ENCODE results near the gene COLEC11.
"Not testable (repeated sequence)": the region's sequence is repeated elsewhere in the genome, so short reads cannot be mapped to it uniquely, and the experiment has no call there.

COLEC11 gene

DNA sequence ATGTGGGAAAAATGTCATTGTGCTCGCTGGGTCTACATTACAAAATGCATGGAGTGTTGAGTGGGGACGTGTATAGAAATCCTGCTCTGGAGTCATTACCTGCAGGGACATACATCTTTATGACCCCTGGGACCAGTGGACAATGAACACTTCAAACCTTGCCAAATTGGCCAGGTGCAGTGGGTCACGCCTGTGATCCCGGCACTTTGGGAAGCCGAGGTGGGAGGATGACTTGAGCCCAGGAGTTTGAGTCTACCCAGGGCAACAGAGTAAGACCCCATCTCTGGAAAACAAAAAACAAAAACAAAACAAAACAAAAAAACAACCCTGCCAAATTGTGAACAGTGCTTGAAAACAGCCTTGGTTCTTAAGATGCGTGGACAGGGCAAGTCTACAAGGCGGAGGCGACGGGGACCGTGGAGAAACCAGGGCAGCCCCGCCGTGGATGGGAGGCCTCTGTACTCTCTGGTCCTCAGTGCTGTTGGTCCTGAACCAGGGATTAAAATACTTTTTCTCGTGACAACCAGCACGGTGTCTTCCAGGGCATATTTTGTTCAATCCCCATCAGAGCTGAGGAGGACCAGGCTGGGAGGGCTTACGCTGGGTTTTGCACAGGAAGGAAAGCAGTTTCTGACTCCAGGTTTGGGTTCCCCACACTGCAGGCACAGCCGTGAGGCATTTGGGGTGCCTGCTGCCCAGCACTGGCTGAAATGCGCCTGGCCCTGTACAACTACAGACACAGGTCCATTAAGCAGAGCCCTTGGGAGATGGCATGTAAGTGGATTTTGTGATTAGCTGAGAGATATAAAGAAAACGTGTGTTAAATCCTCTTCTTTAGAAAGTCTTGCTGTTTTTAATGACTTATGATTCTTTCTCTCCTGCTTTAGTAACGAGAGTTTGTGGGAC is 13.7 kb downstream of the COLEC11 start:
- Histone ChIP-seq H3K9ac (ENCODE audit: low read depth, low read length) (no peak overlapping the region), H3K27ac (ENCODE audit: low read depth, low read length) (no peak overlapping the region), H3K27me3 (ENCODE audit: control insufficient read depth, insufficient read depth, low read length) (no peaks in the 10 kb centered on the region), H3K9me3 (ENCODE audit: control insufficient read depth, insufficient read depth, low read length) (no peaks in the 10 kb centered on the region; the same call in 1 of the 2 replicates), H3K36me3 (ENCODE audit: control insufficient read depth, insufficient read depth, low read length) (no peaks in the 10 kb centered on the region), H3K4me3 (ENCODE audit: low read depth, low read length) (no peak overlapping the region), H3K4me1 (ENCODE audit: control insufficient read depth, insufficient read depth, low read length) (no peaks in the 10 kb centered on the region)

DNA sequence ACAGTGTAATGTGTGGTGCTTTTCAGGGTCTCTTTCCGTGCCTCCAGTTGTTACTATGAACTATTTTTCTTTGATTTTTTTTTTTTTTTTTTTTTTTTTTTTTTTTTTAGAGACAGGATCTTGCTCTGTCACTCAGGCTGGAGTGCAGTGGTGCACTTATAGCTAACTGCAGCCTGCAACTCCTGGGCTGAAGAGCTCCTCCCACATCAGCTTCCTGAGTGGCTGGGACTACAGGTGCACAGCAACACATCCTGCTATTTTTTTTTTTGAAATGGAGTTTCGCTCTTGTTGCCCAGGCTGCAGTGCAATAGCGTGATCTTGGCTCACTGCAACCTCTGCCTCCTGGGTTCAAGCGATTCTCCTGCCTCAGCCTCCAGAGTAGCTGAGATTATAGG is 14.4 kb downstream of the COLEC11 start:
- H3K27ac ChIP-seq (ENCODE audit: low read depth, low read length) = not testable (repeated sequence)

DNA sequence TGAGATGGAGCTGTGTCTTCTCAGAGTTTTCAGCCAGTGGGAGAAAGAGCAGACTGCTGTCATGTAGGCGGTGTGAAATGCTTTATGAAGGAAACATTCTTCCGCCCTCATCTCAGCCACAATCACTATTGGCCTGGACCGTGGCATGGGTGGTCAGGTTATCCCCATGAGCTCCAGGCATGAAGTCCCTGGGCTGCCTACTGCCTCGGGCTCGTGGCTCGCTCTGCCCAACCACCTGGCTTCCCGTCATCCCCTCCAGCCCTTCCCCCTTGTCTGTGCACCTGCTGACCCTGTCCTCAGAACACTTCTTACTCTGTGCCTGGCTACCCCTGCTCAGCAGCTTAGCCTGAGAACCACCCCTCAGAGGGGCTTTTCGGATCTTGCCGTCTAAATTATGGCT is 15.5 kb downstream of the COLEC11 start:
- H3K36me3 ChIP-seq (ENCODE audit: control insufficient read depth, insufficient read depth, low read length) = no peaks in the 10 kb centered on the region
- no peaks in the 10 kb centered on the region; the same call in 1 of the 2 replicates for H3K9me3 ChIP-seq (ENCODE audit: control insufficient read depth, insufficient read depth, low read length)
- H3K4me3 ChIP-seq (ENCODE audit: low read depth, low read length) = no peak overlapping the region
- no peak overlapping the region for H3K27ac ChIP-seq (ENCODE audit: low read depth, low read length)
- H3K4me1 ChIP-seq (ENCODE audit: control insufficient read depth, insufficient read depth, low read length) = no peaks in the 10 kb centered on the region
- no peaks in the 10 kb centered on the region for H3K27me3 ChIP-seq (ENCODE audit: control insufficient read depth, insufficient read depth, low read length)
- no peak overlapping the region for H3K9ac ChIP-seq (ENCODE audit: low read depth, low read length)

More for the DNA sequence above, 14.4 kb downstream of the COLEC11 start:
- not testable (repeated sequence) for H3K4me3 ChIP-seq (ENCODE audit: low read depth, low read length); H3K4me1 ChIP-seq (ENCODE audit: control insufficient read depth, insufficient read depth, low read length); H3K27me3 ChIP-seq (ENCODE audit: control insufficient read depth, insufficient read depth, low read length); H3K9ac ChIP-seq (ENCODE audit: low read depth, low read length); H3K36me3 ChIP-seq (ENCODE audit: control insufficient read depth, insufficient read depth, low read length); H3K9me3 ChIP-seq (ENCODE audit: control insufficient read depth, insufficient read depth, low read length)

DNA sequence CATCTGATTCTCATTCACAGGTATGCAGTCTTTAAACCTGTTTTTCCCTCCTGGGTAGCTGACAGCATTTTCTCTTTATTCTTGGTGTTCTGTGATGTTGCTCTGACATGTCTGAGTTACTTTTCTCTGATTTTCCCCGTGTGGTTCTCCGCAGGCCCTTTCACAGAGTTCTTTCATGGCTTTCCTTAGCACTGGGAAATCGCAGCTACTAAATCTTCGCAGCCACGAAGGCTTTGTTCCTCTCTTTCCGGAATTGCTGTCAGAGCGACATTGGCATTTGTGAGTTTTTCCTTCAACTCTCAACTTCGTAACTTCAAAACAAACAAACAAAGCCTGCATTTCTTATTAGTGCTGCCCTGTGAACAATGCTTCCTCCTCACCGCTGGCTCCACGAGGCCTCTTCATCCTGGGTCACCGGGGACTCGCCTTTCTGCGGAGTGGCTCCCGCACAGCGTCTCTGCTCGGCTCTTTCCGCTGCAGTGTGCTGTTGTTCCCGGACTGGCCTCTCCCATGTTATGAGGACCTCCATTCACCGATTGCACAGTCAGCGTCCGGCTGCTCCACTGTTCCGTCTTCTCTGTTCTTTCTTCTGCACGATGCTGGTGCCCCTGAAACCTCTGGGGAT is 16.1 kb downstream of the COLEC11 start:
- Histone ChIP-seq H3K27ac (ENCODE audit: low read depth, low read length) (no peak overlapping the region), H3K27me3 (ENCODE audit: control insufficient read depth, insufficient read depth, low read length) (no peaks in the 10 kb centered on the region), H3K36me3 (ENCODE audit: control insufficient read depth, insufficient read depth, low read length) (no peaks in the 10 kb centered on the region), H3K9me3 (ENCODE audit: control insufficient read depth, insufficient read depth, low read length) (no peaks in the 10 kb centered on the region; the same call in 1 of the 2 replicates), H3K4me3 (ENCODE audit: low read depth, low read length) (no peak overlapping the region), H3K4me1 (ENCODE audit: control insufficient read depth, insufficient read depth, low read length) (no peaks in the 10 kb centered on the region), H3K9ac (ENCODE audit: low read depth, low read length) (no peak overlapping the region)

DNA sequence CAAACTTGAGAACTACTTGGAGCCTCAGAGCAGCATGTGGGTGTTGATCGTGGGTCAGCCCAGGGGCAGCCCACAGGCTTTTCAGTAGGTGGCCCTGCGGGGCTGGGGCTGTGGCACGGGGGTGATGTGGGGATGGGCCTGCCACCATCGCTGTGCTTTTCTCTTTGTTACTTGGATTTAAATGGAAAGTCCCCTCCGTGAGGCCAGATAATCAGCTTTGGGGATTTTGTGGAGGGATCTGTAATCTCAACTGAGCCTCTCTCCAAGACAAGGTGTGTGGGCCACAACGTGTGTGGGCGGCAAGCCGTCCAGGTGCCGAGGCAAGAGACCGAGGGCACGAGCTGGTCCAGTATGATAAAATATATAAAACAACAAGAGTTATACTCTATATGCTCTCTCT is 16.7 kb downstream of the COLEC11 start:
- Histone ChIP-seq H3K4me1 (ENCODE audit: control insufficient read depth, insufficient read depth, low read length) (no peaks in the 10 kb centered on the region), H3K9ac (ENCODE audit: low read depth, low read length) (no peak overlapping the region), H3K9me3 (ENCODE audit: control insufficient read depth, insufficient read depth, low read length) (no peaks in the 10 kb centered on the region; the same call in 1 of the 2 replicates), H3K27me3 (ENCODE audit: control insufficient read depth, insufficient read depth, low read length) (no peaks in the 10 kb centered on the region), H3K36me3 (ENCODE audit: control insufficient read depth, insufficient read depth, low read length) (no peaks in the 10 kb centered on the region), H3K4me3 (ENCODE audit: low read depth, low read length) (no peak overlapping the region), H3K27ac (ENCODE audit: low read depth, low read length) (no peak overlapping the region)

DNA sequence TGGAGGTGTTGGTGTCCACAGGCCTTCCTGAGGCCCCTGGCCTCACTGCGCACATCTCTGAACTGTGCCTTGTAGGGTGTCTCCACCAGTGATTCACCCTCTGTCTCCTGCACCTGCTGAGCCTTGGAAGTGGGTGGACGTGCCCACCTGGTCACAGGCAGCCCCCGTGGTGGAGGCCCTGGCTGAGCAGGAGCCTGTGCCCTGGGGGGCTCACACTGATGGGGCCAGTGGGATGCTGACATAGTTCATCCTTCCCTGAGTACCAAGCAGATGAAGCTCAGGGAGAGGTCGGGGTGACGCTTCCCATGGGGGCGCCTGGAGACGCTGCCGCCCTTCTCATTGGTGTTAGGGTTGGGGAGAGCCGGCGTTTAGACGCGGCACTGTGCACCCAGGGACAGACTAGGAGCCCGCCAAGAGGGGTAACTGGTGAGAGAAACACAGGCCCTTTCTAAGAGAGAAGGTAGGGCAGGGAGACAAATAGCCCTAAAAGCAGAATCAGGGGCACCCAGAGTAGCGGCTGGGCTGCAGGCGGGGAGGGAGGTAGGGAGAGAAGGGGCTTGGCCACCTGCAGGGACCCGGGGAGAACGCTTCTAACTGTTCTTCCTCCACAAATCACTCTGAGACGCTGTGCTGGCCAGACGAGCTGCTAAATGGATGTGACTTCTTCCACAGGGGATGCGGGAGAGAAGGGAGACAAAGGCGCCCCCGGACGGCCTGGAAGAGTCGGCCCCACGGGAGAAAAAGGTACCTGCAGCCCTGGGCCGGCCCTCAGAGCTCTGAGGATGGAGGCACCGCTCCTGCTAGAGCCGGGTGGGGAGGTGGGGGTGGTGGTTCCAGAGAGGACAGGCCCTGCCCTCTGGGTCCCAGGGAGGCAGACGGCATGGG is 18.0 kb downstream of the COLEC11 start:
- Histone ChIP-seq H3K4me1 (ENCODE audit: control insufficient read depth, insufficient read depth, low read length) (no peaks in the 10 kb centered on the region), H3K4me3 (ENCODE audit: low read depth, low read length) (no peak overlapping the region), H3K27ac (ENCODE audit: low read depth, low read length) (no peak overlapping the region), H3K27me3 (ENCODE audit: control insufficient read depth, insufficient read depth, low read length) (no peaks in the 10 kb centered on the region), H3K9me3 (ENCODE audit: control insufficient read depth, insufficient read depth, low read length) (no peaks in the 10 kb centered on the region; the same call in 1 of the 2 replicates), H3K9ac (ENCODE audit: low read depth, low read length) (no peak overlapping the region), H3K36me3 (ENCODE audit: control insufficient read depth, insufficient read depth, low read length) (no peaks in the 10 kb centered on the region)

DNA sequence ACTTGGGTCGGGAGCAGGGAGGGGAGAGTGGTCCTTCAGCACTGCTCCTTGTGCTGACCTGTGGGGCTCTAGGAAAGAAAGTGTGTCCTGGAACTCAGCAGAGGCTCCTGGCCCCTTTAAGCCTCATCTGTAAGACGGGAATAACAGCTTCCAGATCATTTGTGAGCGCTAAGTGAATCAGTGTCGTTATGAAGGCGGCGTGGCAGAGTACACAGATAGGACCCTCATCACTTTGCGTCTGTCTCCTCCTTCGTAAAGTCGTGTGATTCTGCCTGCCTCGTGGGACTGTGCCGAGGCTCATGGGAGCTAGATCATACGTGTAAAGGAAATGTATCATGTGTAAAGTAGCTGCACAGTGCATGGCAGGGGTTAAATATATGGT is 18.6 kb downstream of the COLEC11 start:
- Histone ChIP-seq H3K9ac (ENCODE audit: low read depth, low read length) (no peak overlapping the region), H3K4me3 (ENCODE audit: low read depth, low read length) (no peak overlapping the region), H3K9me3 (ENCODE audit: control insufficient read depth, insufficient read depth, low read length) (no peaks in the 10 kb centered on the region; the same call in 1 of the 2 replicates), H3K4me1 (ENCODE audit: control insufficient read depth, insufficient read depth, low read length) (no peaks in the 10 kb centered on the region), H3K27ac (ENCODE audit: low read depth, low read length) (no peak overlapping the region), H3K27me3 (ENCODE audit: control insufficient read depth, insufficient read depth, low read length) (no peaks in the 10 kb centered on the region), H3K36me3 (ENCODE audit: control insufficient read depth, insufficient read depth, low read length) (no peaks in the 10 kb centered on the region)

DNA sequence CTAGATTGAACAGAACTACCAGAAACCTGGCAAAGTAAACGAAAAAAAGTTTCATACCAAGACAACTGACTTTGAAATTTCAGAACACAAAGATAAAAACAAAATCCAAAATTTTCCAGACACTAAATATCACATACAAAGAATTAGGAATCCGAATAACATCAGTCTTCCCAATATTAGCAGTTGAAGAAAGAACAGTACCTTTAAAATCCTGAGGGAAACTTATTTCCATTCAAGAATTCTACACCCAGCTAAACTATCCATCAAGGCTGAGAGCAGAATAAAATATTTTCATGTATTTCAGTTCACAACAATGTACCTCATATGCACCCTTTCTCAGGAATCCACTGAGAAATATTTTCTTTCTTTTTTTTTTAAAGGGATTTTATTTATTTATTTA is 19.8 kb downstream of the COLEC11 start:
- H3K36me3 ChIP-seq (ENCODE audit: control insufficient read depth, insufficient read depth, low read length); H3K9ac ChIP-seq (ENCODE audit: low read depth, low read length); H3K9me3 ChIP-seq (ENCODE audit: control insufficient read depth, insufficient read depth, low read length); H3K4me1 ChIP-seq (ENCODE audit: control insufficient read depth, insufficient read depth, low read length); H3K27ac ChIP-seq (ENCODE audit: low read depth, low read length); H3K4me3 ChIP-seq (ENCODE audit: low read depth, low read length); H3K27me3 ChIP-seq (ENCODE audit: control insufficient read depth, insufficient read depth, low read length): not testable (repeated sequence)

DNA sequence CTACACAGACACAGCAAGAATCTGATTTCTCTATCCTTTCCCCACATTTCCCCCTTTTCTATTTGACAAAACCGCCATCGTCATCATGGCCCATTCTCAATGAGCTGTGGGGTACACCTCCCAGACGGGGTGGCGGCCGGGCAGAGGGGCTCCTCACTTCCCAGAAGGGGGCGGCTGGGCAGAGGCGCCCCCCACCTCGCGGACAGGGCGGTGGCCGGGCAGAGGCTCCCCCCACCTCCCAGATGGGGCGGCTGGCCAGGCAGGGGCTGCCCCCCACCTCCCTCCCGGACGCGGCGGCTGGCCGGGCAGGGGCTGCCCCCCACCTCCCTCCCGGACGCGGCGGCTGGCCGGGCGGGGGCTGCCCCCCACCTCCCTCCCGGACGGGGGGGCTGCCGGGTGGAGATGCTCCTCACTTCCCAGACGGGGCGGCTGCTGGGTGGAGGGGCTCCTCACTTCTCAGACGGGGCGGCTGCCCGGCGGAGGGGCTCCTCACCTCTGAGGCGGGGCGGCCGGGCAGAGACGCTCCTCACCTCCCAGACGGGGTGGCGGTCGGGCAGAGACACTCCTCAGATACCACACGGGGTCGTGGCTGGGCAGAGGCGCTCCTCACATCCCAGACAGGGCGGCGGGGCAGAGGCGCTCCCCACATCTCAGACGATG is 20.8 kb downstream of the COLEC11 start:
- not testable (repeated sequence) for H3K9me3 ChIP-seq (ENCODE audit: control insufficient read depth, insufficient read depth, low read length); H3K36me3 ChIP-seq (ENCODE audit: control insufficient read depth, insufficient read depth, low read length); H3K27ac ChIP-seq (ENCODE audit: low read depth, low read length); H3K9ac ChIP-seq (ENCODE audit: low read depth, low read length); H3K4me3 ChIP-seq (ENCODE audit: low read depth, low read length); H3K27me3 ChIP-seq (ENCODE audit: control insufficient read depth, insufficient read depth, low read length); H3K4me1 ChIP-seq (ENCODE audit: control insufficient read depth, insufficient read depth, low read length)

DNA sequence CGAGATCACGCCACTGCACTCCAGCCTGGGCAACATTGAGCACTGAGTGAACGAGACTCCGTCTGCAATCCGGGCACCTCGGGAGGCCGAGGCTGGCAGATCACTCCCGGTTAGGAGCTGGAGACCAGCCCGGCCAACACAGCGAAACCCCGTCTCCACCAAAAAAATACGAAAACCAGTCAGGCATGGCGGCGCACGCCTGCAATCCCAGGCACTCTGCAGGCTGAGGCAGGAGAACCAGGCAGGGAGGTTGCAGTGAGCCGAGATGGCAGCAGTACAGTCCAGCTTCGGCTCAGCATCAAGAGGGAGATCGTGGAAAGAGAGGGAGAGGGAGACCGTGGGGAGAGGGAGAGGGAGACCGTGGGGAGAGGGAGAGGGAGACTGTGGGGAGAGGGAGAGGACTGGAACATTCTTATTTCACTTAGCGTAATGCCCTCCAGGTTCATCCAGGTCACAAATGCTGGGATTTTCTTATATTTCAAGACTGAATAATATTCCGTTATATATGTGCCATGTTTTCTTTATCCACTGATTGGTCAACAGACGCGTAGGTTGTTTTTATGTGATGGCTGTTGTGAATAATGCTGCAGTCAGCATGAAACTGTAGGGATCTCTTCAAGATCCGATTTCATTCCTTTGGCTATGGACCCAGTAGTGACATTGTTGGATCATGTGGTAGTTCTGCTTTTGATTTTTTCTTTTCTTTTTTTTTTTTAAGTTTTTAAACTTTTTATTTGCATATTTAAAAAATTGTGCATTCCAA is 21.7 kb downstream of the COLEC11 start:
- not testable (repeated sequence) for H3K4me3 ChIP-seq (ENCODE audit: low read depth, low read length); H3K4me1 ChIP-seq (ENCODE audit: control insufficient read depth, insufficient read depth, low read length); H3K36me3 ChIP-seq (ENCODE audit: control insufficient read depth, insufficient read depth, low read length); H3K27me3 ChIP-seq (ENCODE audit: control insufficient read depth, insufficient read depth, low read length); H3K9me3 ChIP-seq (ENCODE audit: control insufficient read depth, insufficient read depth, low read length); H3K9ac ChIP-seq (ENCODE audit: low read depth, low read length); H3K27ac ChIP-seq (ENCODE audit: low read depth, low read length)

Measured in HUES48 (cell line).